GM10248 (cell line): ENCODE data around the gene SNCA.

Experiments
- CTCF ChIA-PET: fragments of 300-600 bp; sonication (Branson Sonifier 250); formaldehyde crosslinking; extraction: SDS; loops from one replicate; lab custom pipeline; 2021; ENCODE audit warnings: antibody characterized with exemption; lab: Yijun Ruan, JAX
- POLR2A ChIA-PET: fragments of 350-650 bp; sonication (Branson Sonifier 250); formaldehyde crosslinking; extraction: SDS; loops from one replicate; lab custom pipeline; 2020; ENCODE audit warnings: antibody characterized with exemption; lab: Yijun Ruan, JAX
- DNase-seq: peaks from one replicate; pipeline ENCODE4 v3.0.0; 2012; ENCODE audit errors: extremely low spot score
- TF ChIP-seq, protein P1 (sequence below): IDR thresholded peaks from 2 replicates; pipeline ENCODE4 v1.5.1; 2012; ENCODE audit warnings: mild to moderate bottlenecking, low read depth; ENCODE audit errors: extremely low read depth, missing control alignments, control extremely low read depth

Gene SNCA

DNA sequence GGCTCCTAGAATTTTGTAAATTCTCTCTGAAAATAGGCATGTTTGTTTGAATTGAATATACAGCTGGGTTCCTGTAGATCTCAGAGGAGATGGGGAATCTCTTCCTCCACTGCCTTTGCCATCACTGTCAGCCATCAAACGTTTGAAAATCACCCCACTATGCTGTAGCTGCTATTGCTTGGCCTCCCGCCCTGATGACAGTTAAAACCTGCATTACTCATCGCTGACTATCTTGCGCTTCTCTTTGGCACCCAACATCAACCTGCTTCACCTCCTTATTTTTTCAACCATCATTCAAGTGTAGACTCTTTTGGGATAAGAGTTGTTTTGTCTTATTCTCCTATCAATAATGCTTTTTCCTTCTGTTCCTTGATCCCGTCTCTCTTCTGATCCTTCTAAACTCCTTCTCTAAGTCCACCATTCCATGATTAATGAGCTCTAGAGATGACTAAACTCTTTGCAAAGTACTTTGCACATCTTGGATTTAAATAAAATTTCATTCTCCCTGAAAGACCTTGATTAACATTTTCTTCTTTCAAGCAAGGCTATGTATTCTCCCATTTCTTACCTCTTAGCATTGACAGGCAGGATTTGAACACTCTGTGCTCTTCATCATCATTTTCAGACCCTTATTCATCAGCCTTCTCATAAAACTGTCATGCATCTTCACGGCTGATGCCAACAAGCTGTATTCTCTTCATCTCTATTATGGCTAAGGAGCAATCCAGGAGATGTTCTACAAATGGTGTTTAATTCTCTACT, 133.0 kb downstream of the SNCA start:
- no peak for DNase-seq
- CTCF ChIA-PET = interaction anchor here (1.0 to 1.1 kb wide), 2 partner anchors 9 to 14 kb away, joined by 3 to 5 read pairs; no protein-coding TSS in a partner anchor
- TF ChIP-seq, protein P1, sequence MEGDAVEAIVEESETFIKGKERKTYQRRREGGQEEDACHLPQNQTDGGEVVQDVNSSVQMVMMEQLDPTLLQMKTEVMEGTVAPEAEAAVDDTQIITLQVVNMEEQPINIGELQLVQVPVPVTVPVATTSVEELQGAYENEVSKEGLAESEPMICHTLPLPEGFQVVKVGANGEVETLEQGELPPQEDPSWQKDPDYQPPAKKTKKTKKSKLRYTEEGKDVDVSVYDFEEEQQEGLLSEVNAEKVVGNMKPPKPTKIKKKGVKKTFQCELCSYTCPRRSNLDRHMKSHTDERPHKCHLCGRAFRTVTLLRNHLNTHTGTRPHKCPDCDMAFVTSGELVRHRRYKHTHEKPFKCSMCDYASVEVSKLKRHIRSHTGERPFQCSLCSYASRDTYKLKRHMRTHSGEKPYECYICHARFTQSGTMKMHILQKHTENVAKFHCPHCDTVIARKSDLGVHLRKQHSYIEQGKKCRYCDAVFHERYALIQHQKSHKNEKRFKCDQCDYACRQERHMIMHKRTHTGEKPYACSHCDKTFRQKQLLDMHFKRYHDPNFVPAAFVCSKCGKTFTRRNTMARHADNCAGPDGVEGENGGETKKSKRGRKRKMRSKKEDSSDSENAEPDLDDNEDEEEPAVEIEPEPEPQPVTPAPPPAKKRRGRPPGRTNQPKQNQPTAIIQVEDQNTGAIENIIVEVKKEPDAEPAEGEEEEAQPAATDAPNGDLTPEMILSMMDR = no peak
- POLR2A ChIA-PET = no interaction called here

DNA sequence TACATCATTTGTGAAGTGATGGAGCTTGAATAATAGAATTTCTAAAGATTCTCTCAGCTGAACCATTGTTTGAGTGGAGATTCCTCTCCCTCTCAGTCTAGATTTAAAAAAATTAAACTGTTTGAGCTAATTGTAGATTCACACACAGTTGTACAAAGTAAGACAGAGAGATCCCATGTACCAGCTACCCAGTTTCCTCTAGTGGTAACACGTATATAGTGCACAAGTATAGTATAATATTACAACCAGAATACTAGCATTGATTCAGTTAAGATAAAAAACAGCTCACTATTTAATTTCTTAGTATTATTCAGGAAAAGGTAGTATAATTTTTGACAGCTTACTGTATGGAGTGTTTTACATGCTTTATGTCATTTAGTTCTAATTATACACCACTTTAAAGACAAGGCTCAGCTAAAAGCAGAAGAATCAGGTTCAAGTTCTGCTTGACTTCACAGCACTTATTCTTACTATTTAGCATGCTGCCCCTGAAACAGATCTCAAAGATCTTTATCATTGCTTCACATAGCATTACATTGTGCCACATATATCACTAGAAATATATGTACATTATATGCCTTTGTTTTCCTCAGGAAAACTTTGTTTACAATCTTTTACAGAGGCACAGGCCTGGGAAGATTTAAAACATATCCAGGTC, 136.1 kb downstream of the SNCA start:
- POLR2A ChIA-PET = no interaction called here
- TF ChIP-seq, protein P1 = no peak
- no peak for DNase-seq
- CTCF ChIA-PET = interaction anchor here (1.1 to 1.7 kb wide), 3 partner anchors 9 to 14 kb away, joined by 3 to 4 read pairs (median 4); no protein-coding TSS in a partner anchor

DNA sequence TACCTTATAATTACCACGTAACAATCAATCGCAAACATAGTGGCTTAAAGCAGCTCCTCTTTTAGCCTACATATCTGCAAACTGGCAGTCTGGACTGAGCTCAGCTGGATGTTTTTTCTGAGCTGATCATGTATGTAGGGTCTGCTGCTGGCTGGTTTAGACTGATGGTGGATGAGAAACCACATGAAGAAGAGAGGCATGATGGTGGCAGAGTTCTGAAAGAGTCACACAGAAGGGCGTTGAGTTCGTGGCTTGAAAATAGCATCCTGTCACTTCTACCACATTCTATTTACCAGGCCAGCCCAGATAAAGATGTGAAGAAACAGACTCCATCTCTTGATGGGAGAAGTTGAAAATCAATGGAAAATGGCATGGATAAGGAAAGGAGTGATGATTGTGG, 151.3 kb downstream of the SNCA start:
- ChIA-PET CTCF (interaction anchor here (1.0 kb wide), 1 partner anchor 22 kb away, joined by 3 read pairs; no protein-coding TSS in a partner anchor), POLR2A (no interaction called here)
- TF ChIP-seq, protein P1 = no peak
- no peak for DNase-seq

DNA sequence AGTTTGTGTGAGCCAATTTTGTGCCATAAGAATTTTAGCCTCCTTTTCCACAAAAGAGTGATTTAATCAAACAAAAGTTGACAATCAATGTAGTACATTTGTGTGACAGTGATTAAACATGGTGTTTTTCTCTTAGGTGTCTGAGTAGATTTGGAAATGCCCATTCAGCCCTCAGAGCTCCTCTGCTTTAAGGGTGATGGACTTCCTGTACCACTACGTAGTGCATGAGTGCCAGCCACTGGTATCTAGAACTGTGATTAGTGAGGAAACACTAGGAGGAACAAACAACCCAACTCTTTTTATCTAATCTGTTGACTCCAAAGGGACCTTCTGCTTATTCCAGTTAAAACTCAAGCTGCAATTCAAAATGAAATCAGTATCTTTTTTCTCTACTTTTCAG, 151.7 kb downstream of the SNCA start:
- POLR2A ChIA-PET = no interaction called here
- CTCF ChIA-PET = no interaction called here

DNA sequence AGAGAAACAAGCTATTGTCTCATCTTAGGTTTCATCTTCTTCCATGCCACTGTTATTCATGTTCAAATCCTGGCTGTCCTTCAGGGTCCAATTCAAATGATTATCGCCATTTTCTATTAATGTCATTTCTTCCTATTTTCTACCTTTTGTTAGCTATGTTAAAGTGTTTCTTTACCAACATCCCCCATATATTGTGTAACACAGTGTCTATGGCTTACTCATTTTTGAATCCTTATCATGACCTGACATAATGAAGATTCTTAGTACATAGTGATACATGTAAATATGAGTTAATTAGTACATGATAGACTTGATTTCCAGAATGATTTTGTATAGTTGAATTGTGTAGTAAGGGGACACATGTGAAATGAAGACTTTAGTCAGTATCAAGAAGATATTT, 152.4 kb downstream of the SNCA start:
- DNase-seq = no peak
- ChIA-PET POLR2A (no interaction called here), CTCF (interaction anchor here (1.0 kb wide), 1 partner anchor 23 kb away, joined by 3 read pairs; no protein-coding TSS in a partner anchor)
- TF ChIP-seq, protein P1 = no peak

More for the DNA sequence above, 151.7 kb downstream of the SNCA start:
- TF ChIP-seq, protein P1 = no peak
- DNase-seq = no peak

DNA sequence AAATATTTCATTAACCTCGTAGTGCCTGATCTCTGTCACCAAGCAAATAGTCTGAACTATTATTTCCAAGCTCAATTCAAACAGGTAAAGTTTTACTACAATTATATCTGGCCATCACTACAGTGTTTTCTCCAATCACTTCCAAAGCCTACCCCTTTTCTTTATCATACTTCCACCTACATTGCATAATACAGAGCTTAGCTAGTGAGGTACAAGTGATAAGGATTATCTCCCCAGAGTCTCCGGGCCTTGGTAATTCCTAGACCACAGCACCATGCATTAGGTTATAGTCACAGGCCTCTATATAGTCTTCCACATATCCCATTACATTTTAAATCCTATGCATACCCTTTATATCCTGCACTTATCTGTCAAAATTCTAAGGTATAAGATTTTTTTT, 154.2 kb downstream of the SNCA start:
- ChIA-PET POLR2A (no interaction called here), CTCF (no interaction called here)
- TF ChIP-seq, protein P1 = no peak
- no peak for DNase-seq
